Activated T-cell treated with anti-CD3 and anti-CD28 coated beads for 48 hours (primary cell): ENCODE measurements around the gene PDCD2L.
A peak's percentile ranks its signal among the peaks of the same experiment; 100 is the strongest.
"Not testable (repeated sequence)": the region's sequence is repeated elsewhere in the genome, so short reads cannot be mapped to it uniquely, and the experiment has no call there.

Source experiments
- DNase-seq: peaks from one replicate; pipeline ENCODE4 v3.0.0-alpha.2; 2020; ENCODE audit warnings: low read depth

Gene PDCD2L

DNA sequence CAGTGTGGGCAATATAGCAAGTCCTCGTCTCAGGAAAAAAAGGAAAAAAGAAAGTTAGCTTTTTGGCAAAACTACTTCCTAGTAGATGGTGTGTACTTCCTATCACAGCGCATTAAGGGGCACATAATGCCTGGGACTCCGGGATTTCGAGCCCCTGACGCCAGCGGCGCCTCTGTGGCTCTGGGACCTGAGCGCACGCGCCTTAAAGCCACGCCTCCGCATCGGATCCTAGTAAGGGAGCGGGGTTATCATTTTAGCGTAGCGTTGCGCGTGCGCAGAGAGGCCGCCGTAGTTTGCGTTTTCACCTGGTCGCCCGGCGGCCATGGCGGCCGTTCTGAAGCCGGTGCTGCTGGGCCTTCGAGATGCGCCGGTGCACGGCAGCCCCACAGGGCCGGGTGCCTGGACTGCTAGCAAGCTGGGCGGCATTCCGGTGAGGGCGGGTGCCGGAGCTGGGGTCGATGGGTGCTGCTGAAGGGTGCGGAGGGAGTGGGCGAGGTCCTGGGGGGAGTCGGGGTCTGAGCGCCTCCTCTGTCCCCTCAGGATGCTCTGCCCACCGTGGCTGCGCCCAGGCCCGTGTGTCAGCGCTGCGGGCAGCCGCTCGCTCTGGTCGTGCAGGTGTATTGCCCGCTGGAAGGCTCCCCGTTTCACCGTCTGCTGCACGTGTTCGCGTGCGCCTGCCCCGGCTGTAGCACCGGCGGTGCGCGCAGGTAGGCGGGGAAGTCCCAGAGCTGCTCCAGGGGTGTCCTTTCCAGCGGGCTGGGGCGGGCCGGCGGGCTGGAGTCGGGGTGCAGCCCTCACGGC is at the start of gene PDCD2L:
Gene PDCD2L (plus strand): TSS at position 291 of the 801 bp plus-strand sequence. CDS start 32 bp downstream, at position 323.
- DNase-seq = peak; percentile 89

DNA sequence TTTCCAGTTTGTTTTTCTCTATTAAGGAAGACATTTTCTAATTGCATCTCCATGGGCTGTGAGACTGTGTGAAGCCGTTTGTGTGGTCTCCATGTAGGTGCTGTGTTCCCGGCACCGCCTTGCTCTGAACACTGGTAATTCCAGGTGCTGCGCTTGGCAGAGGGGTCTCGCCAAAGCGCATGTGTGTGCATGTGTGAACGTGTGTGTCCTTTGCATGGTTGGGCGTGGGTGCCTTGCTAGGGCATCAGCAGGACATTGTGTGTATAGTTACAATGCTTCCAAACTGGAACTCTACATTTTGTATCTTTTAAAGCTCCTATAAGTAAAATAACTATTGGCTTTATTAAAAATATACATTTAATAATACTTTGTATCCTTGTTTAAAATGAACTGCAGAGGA is 49.0 kb upstream of the PDCD2L start:
- no peak for DNase-seq

- DNase-seq = no peak
Observed at GRCh38 chr19:34356875-34357274, 47.3 kb upstream of the PDCD2L start.

GRCh38 chr19:34357431-34357830 is 46.8 kb upstream of the PDCD2L start:
- no peak for DNase-seq

GRCh38 chr19:34359140-34359953 is 44.9 kb upstream of the PDCD2L start:
- peak; percentile 100 for DNase-seq

DNA sequence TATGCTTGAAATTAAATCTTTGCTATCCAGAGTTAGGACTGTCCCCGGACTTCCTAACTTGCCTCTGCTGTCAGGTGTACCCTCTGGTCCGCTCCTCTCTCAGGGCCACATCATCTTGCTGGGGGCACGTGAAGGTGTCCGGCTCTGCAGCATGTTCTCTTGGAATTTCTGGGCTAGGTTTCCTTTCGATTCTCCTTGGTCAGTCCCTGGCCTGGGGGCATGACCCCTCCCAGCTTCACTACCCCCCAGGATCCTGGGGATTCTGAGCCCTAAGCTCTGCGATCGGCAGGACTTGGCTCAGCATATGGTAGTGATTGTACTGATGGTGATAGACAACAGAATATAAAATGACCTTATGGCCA is 44.3 kb upstream of the PDCD2L start:
- no peak for DNase-seq

DNA sequence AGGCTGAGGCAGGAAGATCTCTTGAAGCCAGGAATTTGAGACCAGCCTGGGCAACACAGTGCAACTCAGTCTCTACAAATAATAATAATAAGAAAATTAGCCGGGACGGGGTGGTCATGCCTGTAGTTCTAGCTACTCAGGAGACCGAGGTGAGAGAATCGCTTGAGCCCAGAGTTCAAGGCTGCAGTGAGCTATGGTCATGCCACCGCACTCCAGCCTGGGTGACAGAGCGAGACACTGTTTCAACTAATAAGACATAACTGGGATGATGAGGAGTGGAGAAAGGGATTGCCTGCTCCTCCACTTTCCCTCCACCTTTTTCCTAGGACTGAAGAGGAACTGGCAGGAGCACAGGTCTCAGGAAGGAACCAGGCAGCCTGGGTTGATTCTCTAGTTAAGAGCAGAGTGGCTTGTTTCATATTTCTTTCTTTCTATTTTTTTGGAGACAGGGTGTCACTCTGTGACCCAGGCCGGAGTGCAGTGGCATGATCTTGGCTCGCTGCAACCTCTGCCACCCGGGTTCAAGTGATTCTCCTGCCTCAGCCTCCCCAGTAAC is 43.8 kb upstream of the PDCD2L start:
- no peak for DNase-seq

DNA sequence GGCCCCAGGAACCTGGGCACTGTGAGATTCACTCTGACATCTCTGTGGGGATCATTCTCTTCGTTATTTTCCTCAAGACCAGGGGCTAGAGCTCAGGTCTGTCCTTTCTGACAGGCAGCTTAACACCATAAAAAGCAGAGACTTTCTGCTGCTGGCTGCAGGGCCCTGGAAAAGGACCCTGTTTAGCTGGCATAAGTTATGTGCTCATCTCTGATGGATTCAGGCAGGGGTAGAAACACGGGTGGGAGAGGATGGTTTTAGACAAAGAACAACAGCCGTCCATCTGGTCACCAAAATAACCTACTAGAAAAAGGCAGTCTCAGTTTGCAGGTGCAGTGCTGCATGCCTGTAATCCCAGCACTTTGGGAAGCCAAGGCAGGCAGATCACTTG is 41.5 kb upstream of the PDCD2L start:
- no peak for DNase-seq

DNA sequence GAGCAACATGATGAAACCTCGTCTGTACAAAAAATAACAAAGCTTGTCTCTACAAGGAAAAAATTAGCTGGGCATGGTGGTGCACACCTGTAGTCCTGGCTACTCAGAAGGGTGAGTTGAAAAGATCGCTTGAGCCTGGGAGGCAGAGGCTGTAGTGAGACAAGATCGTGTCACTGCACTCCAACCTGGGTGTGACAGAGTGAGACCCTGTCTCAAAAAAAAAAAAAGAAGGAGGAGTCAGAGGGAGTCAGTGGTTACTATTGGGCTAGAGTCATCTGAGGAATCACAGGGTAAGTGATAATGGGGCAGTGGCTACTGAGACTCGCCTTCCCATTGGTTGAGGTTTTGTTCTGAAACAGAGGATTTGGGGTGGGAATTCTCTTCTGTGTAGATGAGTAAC is 41.1 kb upstream of the PDCD2L start:
- no peak for DNase-seq

- DNase-seq = no peak
Observed at GRCh38 chr19:34363930-34364329, 40.3 kb upstream of the PDCD2L start.

GRCh38 chr19:34364462-34364829 is 39.8 kb upstream of the PDCD2L start:
- DNase-seq = no peak

DNA sequence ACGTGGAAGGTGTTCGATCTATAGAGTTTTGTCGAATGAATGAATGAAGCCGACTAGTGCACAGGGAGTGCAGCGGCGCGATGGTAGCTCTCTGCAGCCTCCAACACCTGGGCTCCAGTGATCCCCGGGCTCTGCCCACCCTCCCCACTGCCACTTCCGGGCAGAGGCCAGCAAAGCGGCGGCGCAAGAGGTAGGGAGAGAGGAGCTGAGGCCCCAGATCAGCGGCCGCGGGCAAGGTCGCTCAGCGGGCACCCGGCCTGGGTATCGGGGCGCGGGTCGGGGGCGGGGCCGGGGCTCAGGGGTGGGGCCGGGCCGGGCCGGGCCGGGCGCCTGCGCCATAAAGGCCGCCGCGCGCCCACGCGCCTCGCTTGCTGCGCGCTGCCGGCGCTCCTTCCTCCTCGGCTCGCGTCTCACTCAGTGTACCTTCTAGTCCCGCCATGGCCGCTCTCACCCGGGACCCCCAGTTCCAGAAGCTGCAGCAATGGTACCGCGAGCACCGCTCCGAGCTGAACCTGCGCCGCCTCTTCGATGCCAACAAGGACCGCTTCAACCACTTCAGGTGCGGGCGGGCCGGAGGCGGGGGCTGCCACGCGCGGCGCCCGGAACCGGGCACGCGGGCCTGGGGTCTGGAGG is 39.3 kb upstream of the PDCD2L start, which contains the start of gene GPI:
Gene GPI (plus strand): TSS at position 367 of the 633 bp plus-strand sequence. CDS start 71 bp downstream, at position 438.
- peak; percentile 78 for DNase-seq

DNA sequence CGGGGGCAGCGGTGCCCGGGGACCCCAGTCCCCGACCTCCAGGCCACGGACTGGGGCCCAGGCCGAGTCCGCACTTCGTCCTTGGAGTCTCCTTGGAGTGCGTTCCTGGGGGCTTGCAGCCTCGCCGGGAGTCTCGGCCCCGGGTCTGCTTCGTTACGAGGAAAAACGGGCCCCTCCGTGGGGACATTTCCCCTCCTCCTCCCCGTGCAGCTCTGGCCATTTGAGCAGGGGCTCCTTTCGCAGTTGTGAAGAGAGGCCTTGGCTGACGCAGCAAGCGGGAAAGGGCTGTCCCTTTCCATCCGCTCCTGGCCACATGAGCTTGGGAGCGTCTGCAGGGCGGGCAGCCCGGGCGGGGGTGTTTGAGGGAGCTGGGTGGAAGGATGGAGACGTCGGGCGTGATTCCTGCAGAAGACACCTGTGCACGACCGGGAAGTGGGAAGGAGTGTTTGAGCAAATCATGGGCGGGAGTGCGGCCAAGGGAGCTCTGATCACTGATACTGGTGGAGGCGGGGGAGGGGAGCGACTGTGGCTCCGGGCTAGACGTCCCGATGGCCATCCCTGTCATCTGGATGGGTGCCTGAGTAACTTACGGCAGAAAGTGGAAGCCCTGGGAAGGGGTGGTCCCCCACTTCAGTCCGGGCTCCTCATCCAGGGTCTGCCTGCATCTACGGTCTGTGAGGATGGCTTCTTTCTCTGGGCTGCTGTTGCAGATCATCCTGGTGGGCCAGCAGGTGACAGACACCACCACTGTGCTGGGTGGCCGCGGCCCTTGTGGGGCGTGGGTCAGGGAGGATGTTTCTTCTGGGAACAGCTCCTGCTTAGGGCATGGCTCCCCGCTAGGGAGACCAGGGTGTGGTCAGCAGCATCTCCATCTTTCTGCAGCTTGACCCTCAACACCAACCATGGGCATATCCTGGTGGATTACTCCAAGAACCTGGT is 38.5 kb upstream of the PDCD2L start:
- DNase-seq = no peak

- DNase-seq = no peak
Observed at GRCh38 chr19:34366738-34367623, 37.2 kb upstream of the PDCD2L start.

DNA sequence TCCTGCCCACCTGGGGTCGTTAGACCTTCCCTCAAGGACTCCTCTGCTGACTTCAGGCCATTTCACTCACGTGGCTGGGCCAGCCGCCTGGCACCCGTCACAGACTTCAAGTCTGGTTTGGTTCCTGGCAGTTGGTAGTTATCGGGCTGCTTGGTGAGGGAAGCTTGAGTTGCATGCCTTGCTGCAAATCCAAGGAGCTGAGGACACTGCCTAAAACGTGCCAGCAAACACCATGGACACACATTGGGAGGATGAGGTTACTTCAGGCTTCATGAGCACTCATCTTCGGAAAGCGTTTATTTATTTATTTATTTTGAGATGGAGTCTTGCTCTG is 36.6 kb upstream of the PDCD2L start:
- no peak for DNase-seq

DNA sequence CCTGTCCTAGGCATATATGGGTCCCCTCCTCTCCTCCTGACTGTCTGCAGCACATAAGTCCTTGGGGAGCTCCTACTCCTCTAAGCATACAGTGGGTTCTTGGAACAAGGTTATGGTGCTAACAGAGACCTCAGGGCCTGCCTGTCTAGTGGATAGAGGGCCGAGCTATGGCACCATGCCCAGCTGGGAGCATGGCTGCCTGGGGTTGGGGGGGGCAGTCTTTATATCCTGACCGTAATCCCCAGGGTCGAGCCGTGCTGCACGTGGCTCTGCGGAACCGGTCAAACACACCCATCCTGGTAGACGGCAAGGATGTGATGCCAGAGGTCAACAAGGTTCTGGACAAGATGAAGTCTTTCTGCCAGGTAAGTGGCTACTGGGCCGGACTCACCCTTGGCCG is 35.9 kb upstream of the PDCD2L start:
- no peak for DNase-seq

GRCh38 chr19:34369166-34369565 is 35.0 kb upstream of the PDCD2L start:
- DNase-seq = not testable (repeated sequence)

GRCh38 chr19:34370117-34370516 is 34.1 kb upstream of the PDCD2L start:
- DNase-seq = no peak

DNA sequence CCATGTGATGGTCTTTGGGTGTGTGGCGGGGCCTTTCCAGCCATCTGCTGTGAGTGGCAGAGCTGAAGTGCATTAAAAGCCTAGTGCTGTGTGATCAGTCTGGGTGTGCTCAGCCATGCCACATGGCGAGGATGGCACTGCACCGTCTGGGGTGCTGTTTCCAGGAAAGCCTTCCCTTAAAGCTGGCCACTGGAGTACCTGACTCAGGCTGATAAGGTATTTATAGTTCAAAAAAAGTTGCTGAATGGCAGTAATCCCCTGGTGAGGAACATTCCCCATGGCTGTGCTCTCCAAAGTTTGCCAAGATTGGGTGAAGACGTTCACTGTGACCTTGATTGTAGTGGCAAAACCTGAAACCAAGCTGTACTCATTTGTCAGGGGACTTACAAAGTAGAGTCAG is 33.2 kb upstream of the PDCD2L start:
- DNase-seq = no peak

GRCh38 chr19:34373601-34374288 is 30.5 kb upstream of the PDCD2L start:
- no peak for DNase-seq
